Stimulated activated CD8-positive, alpha-beta memory T cell treated with anti-CD3 and anti-CD28 coated beads, Interleukin-4, amount 100 ng/mL, for 1 hour (primary cell): ENCODE data around the gene SMURF1.

ENCODE experiments used
- DNase-seq, 2 donors: peaks; one replicate each; pipeline ENCODE4 v3.0.0-alpha.2; 2020; ENCODE audit warnings: low read depth in 2 of 2, low spot score in 1 of 2

SMURF1 gene

GRCh38 chr7:99098286-99098823 lies 45.6 kb downstream of the SMURF1 start:
- no peak for DNase-seq

GRCh38 chr7:99097730-99098129 lies 46.2 kb downstream of the SMURF1 start:
- DNase-seq: no peak

- DNase-seq: no peak
Observed at GRCh38 chr7:99096124-99096887, 47.6 kb downstream of the SMURF1 start.

- DNase-seq: no peak
Observed at GRCh38 chr7:99095698-99096097, 48.2 kb downstream of the SMURF1 start.

- DNase-seq: no peak
Observed at GRCh38 chr7:99094401-99094800, 49.5 kb downstream of the SMURF1 start.

- no peak for DNase-seq
Observed at GRCh38 chr7:99092064-99092720, 51.7 kb downstream of the SMURF1 start.

GRCh38 chr7:99090771-99091542 lies 53.0 kb downstream of the SMURF1 start:
- no peak for DNase-seq

GRCh38 chr7:99089914-99090629 lies 53.8 kb downstream of the SMURF1 start:
- DNase-seq: no peak

GRCh38 chr7:99086944-99087343 lies 57.0 kb downstream of the SMURF1 start:
- no peak for DNase-seq

GRCh38 chr7:99086532-99086931 lies 57.4 kb downstream of the SMURF1 start:
- no peak for DNase-seq

- DNase-seq: no peak
Observed at GRCh38 chr7:99083733-99084132, 60.2 kb downstream of the SMURF1 start.

GRCh38 chr7:99083068-99083651 lies 60.7 kb downstream of the SMURF1 start:
- DNase-seq: no peak

GRCh38 chr7:99080679-99081078 lies 63.2 kb downstream of the SMURF1 start:
- DNase-seq: no peak

GRCh38 chr7:99079104-99079503 lies 64.8 kb downstream of the SMURF1 start:
- DNase-seq: no peak

GRCh38 chr7:99078416-99078815 lies 65.5 kb downstream of the SMURF1 start:
- no peak for DNase-seq

GRCh38 chr7:99076615-99077014 lies 67.3 kb downstream of the SMURF1 start:
- no peak for DNase-seq

- DNase-seq: no peak
Observed at GRCh38 chr7:99073839-99074446, 70.0 kb downstream of the SMURF1 start.

GRCh38 chr7:99072126-99072525 lies 71.8 kb downstream of the SMURF1 start:
- no peak for DNase-seq

- DNase-seq: no peak
Observed at GRCh38 chr7:99070361-99070760, 73.5 kb downstream of the SMURF1 start.
